Testis (tissue), 3 donors: ENCODE results near the gene SHCBP1L. TPM values are rescaled to one million over a fixed set of nuclear protein-coding genes. Genes with fewer than 3 reads are reported as not detected.

ENCODE experiments used
- DNase-seq: peaks from one replicate; pipeline ENCODE4 v3.0.0-alpha.2; 2019
- H3K27ac ChIP-seq, 2 donors: fragments of 200-600 bp; sonication (generic); one replicate each; pipeline ENCODE4 v1.5.1; 2019
- H3K27me3 ChIP-seq: fragments of 200-600 bp; sonication (generic); one replicate; pipeline ENCODE4 v1.5.1; 2019
- H3K36me3 ChIP-seq: fragments of 200-600 bp; sonication (generic); one replicate; pipeline ENCODE4 v1.5.1; 2017; ENCODE audit warnings: low read depth; ENCODE audit errors: missing control alignments
- H3K4me1 ChIP-seq: fragments of 200-600 bp; sonication (generic); one replicate; pipeline ENCODE4 v1.5.1; 2019
- H3K4me3 ChIP-seq, 2 donors: fragments of 200-600 bp; sonication (generic); one replicate each; pipeline ENCODE4 v1.5.1; 2017 to 2019
- H3K9me3 ChIP-seq: fragments of 200-600 bp; sonication (generic); one replicate; pipeline ENCODE4 v1.5.1; 2017
- CTCF ChIP-seq, 3 experiments: fragments of 450-650 bp in 2 of 3; fragments of 200-600 bp in 1 of 3; sonication (generic) in 1 of 3; IDR thresholded peaks; one replicate each; pipeline ENCODE4 v1.5.1; 2016 to 2019; ENCODE audit warnings: antibody characterized with exemption in 3 of 3, mild to moderate bottlenecking in 2 of 3, moderate library complexity in 1 of 3
- POLR2A ChIP-seq: fragments of 450-650 bp; IDR thresholded peaks from one replicate; pipeline ENCODE4 v1.6.1; 2017; ENCODE audit warnings: antibody characterized with exemption, mild to moderate bottlenecking, moderate library complexity
- WGBS, 2 donors: methylation state at CpG; one replicate each; pipeline ENCODE4 v1.1.5; 2018; 5-methylcytosine and 5-hydroxymethylcytosine counted together
- intact Hi-C: fragments of 100-400 bp; cut with DNase I; formaldehyde crosslinking; loops from one replicate; pipeline ENCODE4 v1.15.1; 2023; ENCODE audit warnings: low total_unique reads
- polyA plus RNA-seq: library from polyadenylated mRNA; stranded (reverse); fragments of 350-450 nt; fragmentation: Illumina TruSeq; extraction: RNeasy Lipid Tissue Mini Kit (QIAGEN cat#74804); gene quantifications from one replicate; pipeline ENCODE4 v1.2.3, GENCODE V29; 2014; ENCODE audit warnings: low read depth, low replicate concordance; ENCODE audit not compliant: insufficient read depth
- total RNA-seq, 2 donors: library from RNA; depleted of rRNA; stranded (reverse); fragments of >200 nt; gene quantifications; one replicate each; pipeline ENCODE4 v1.2.3, GENCODE V29; 2016

The SHCBP1L gene
- total and polyA plus RNA-seq, 3 donors from 2014 or later, result 106 to 254 (median 132) TPM

DNA sequence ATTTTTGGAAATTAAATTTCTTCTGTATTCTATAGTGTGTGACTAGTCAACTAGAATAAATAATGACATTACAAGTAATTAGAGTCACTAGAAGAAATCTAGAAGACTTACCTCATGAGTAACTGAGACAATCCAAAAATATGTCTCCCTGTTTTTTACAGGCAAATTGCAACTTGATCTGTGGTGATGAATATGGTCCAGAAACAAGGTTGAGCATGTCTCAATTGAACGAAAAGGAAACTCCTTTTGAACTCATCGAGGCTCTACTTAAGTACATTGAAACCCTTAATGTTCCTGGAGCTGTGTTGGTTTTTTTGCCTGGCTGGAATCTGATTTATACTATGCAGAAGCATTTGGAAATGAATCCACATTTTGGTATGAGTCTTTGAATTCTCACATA lies 77.1 kb downstream of the SHCBP1L start:
- H3K4me3 ChIP-seq, result no peak overlapping the region
- no peak overlapping the region for H3K27ac ChIP-seq
- intact Hi-C loops, result no loop called here
- no peaks in the 10 kb centered on the region for H3K27me3 ChIP-seq
- H3K9me3 ChIP-seq, result no peaks in the 10 kb centered on the region
- no peaks in the 10 kb centered on the region for H3K4me1 ChIP-seq
- WGBS, 2 donors, result 91 to 92% methylated on average over 2 of the region's 2 CpGs
- H3K36me3 ChIP-seq, result peaks cover 6% of the 10 kb centered on the region
- TF ChIP-seq CTCF (IDR thresholded peaks at IDR 0.05), result no peak
- TF ChIP-seq POLR2A, result no peak
- DNase-seq, result no peak

DNA sequence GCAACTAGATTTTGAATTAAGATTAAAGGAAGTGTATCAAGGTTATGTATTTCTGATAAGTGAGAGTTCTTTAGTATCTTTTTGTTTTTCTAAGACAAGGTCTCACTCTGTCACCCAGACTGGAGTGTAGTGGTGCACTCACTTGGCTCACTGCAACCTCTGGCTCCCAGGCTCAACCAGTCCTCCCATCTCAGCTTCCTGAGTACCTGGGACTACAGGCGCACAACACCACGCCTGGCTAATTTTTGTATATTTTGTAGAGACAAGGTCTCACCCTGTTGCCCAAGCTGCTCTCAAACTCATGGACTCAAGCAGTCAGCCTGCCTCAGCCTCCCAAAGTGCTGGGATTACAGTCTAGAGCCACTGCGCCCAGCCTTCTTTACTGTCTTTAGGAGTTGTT lies 80.1 kb downstream of the SHCBP1L start:
- no peak for TF ChIP-seq POLR2A
- TF ChIP-seq CTCF (IDR thresholded peaks at IDR 0.05), result no peak
- Histone ChIP-seq H3K4me1 (no peaks in the 10 kb centered on the region), H3K27me3 (no peaks in the 10 kb centered on the region), H3K4me3 (no peak overlapping the region), H3K27ac (no peak overlapping the region), H3K9me3 (no peaks in the 10 kb centered on the region), H3K36me3 (peaks cover 6% of the 10 kb centered on the region)
- DNase-seq, result no peak
- intact Hi-C loops, result no loop called here
- 94 to 96% methylated on average over 3 of the region's 3 CpGs for WGBS, 2 donors

GRCh38 chr1:182869241-182869666 lies 83.7 kb downstream of the SHCBP1L start:
- H3K4me1 ChIP-seq, result no peaks in the 10 kb centered on the region
- no peak for TF ChIP-seq CTCF (IDR thresholded peaks at IDR 0.05)
- no peak for TF ChIP-seq POLR2A
- intact Hi-C loops, result no loop called here
- no peaks in the 10 kb centered on the region for H3K27me3 ChIP-seq
- H3K36me3 ChIP-seq, result no peaks in the 10 kb centered on the region
- peak overlapping the region in 1 of 2 donors; percentile 34 for H3K27ac ChIP-seq
- WGBS, 2 donors, result 94 to 98% methylated on average over 12 of the region's 12 CpGs
- peak; percentile 28 for DNase-seq
- no peaks in the 10 kb centered on the region for H3K9me3 ChIP-seq
- no peak overlapping the region for H3K4me3 ChIP-seq

DNA sequence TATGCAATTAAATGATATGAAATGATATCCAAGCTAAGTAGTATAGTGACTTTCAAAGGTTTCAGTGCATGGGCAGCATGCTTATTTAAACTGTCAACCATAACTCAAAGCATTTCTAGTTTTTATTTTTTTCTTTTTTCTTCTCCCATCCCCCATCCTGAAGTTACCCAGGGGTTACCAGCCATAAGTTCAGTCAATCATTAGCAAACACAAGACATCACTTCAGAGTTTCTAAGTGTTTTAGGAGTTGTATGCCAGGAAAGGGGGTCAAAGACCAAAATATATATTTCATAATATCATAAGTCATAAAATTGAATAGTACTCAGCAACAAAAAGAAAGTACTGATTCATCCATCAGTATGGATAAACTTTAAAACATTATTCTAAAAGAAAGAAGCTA lies 85.1 kb downstream of the SHCBP1L start:
- no peaks in the 10 kb centered on the region for H3K9me3 ChIP-seq
- H3K27me3 ChIP-seq, result no peaks in the 10 kb centered on the region
- TF ChIP-seq POLR2A (no peak), CTCF (IDR thresholded peaks at IDR 0.05) (no peak)
- H3K4me3 ChIP-seq, result no peak overlapping the region
- no peaks in the 10 kb centered on the region for H3K4me1 ChIP-seq
- no peak for DNase-seq
- intact Hi-C loops, result no loop called here
- no peaks in the 10 kb centered on the region for H3K36me3 ChIP-seq
- no peak overlapping the region for H3K27ac ChIP-seq

DNA sequence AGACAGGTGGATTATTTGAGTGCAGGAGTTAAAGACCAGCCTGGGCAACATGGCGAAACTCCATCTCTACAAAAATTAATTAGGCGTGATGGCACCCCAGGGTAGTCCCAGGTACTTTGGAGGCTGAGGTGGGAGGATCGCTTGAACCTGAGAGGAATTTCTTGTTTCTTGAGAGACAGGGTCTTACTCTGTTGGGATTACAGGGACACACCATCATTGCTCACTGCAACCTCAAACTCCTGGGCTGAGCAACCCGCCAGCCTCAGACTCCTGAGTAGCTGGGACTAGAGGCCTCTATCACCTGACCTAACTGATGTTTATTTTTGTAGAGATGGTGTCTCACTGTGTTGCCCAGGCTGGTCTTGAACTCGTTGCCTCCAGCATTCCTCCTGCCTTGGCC lies 89.0 kb downstream of the SHCBP1L start:
- intact Hi-C loops, result no loop called here
- no peak for TF ChIP-seq POLR2A
- no peak for TF ChIP-seq CTCF (IDR thresholded peaks at IDR 0.05)
- DNase-seq, result no peak
- Histone ChIP-seq H3K4me3 (no peak overlapping the region), H3K27ac (no peak overlapping the region), H3K4me1 (no peaks in the 10 kb centered on the region), H3K36me3 (no peaks in the 10 kb centered on the region), H3K9me3 (no peaks in the 10 kb centered on the region), H3K27me3 (no peaks in the 10 kb centered on the region)
- WGBS, 2 donors, result 95 to 98% methylated on average over 5 of the region's 5 CpGs
